Tibial nerve (tissue), 4 donors: ENCODE results near the gene OR52M1. TPM values are rescaled to one million over a fixed set of nuclear protein-coding genes. Genes with fewer than 3 reads are reported as not detected.

Source experiments
- DNase-seq, 2 donors: peaks; one replicate each; pipeline ENCODE4 v3.0.0-alpha.2; 2019; ENCODE audit warnings: low spot score in 2 of 2
- H3K27ac ChIP-seq, 4 donors: fragments of 200-600 bp; sonication (generic) in 3 of 4; one replicate each; pipeline ENCODE4 v1.5.1; 2017 to 2019; ENCODE audit warnings: mild to moderate bottlenecking in 1 of 4
- H3K27me3 ChIP-seq, 2 donors: fragments of 200-600 bp; sonication (generic) in 1 of 2; one replicate each; pipeline versions ENCODE4 v1.5.1 to v1.6.0; 2017 to 2019
- H3K36me3 ChIP-seq, 3 donors: fragments of 200-600 bp; sonication (generic); one replicate each; pipeline ENCODE4 v1.5.1; 2018 to 2019
- H3K4me1 ChIP-seq, 4 donors: fragments of 200-600 bp; sonication (generic) in 3 of 4; one replicate each; pipeline ENCODE4 v1.5.1; 2017 to 2019
- H3K4me3 ChIP-seq, 4 donors: fragments of 200-600 bp; sonication (generic) in 3 of 4; one replicate each; pipeline ENCODE4 v1.5.1; 2017 to 2019; ENCODE audit warnings: mild to moderate bottlenecking in 1 of 4, moderate library complexity in 1 of 4
- H3K9me3 ChIP-seq, 4 donors: fragments of 200-600 bp; sonication (generic) in 3 of 4; one replicate each; pipeline ENCODE4 v1.5.1; 2017 to 2019
- EP300 ChIP-seq, 2 donors: sonication (generic); formaldehyde crosslinking; IDR thresholded peaks; one replicate each; pipeline ENCODE4 v1.6.1; 2017; ENCODE audit warnings: antibody characterized with exemption in 2 of 2, mild to moderate bottlenecking in 1 of 2
- POLR2A ChIP-seq, 2 donors: fragments of 450-650 bp; IDR thresholded peaks; one replicate each; pipeline ENCODE4 v1.6.1; 2017; ENCODE audit warnings: antibody characterized with exemption in 2 of 2, mild to moderate bottlenecking in 2 of 2, moderate library complexity in 2 of 2
- WGBS, 2 donors: methylation state at CpG; one replicate each; pipeline ENCODE4 v1.1.5; 2018; 5-methylcytosine and 5-hydroxymethylcytosine counted together
- total RNA-seq, 4 donors: library from RNA; depleted of rRNA; stranded (reverse); fragments of >200 nt; gene quantifications; one replicate each; pipeline ENCODE4 v1.1.0, GENCODE V29; 2016
- TF ChIP-seq, protein P1 (sequence below), 5 experiments: fragments of 200-600 bp in 3 of 5; fragments of 450-650 bp in 2 of 5; sonication (generic) in 3 of 5; IDR thresholded peaks; one replicate each; pipeline ENCODE4 v1.5.1; 2016 to 2019; ENCODE audit warnings: antibody characterized with exemption in 5 of 5, mild to moderate bottlenecking in 3 of 5, moderate library complexity in 2 of 5

OR52M1 gene
- total RNA-seq, 4 donors from 2014 or later: not detected

DNA sequence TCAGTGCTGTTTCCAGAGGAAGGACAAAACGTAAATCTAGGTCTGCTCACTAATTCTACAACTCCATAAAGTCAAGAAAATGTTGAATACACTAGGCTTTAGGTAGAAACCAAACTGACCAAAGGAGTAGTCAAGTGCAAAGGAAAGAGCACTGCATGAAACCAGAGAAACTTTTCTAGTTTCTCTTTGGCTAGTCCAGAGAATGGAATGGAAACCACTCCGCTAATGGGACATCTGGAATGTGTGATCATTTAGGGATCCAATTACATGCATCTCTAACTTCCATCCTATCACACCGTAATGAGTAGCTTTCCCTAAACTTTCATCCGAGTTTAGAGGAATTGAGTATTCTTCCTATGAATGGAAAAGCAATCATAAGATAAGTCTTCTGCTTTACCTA is 2.4 kb downstream of the OR52M1 start:
- H3K36me3 ChIP-seq: no peaks in the 10 kb centered on the region
- 58 to 68% methylated on average over 4 of the region's 4 CpGs for WGBS, 2 donors
- no peak for DNase-seq
- H3K9me3 ChIP-seq: peaks cover 0 to 25% (median 0%) of the 10 kb centered on the region in 4 donors
- H3K4me1 ChIP-seq: no peaks in the 10 kb centered on the region
- no peak overlapping the region for H3K27ac ChIP-seq
- no peak overlapping the region for H3K4me3 ChIP-seq
- H3K27me3 ChIP-seq: no peaks in the 10 kb centered on the region
- TF ChIP-seq, protein P1, sequence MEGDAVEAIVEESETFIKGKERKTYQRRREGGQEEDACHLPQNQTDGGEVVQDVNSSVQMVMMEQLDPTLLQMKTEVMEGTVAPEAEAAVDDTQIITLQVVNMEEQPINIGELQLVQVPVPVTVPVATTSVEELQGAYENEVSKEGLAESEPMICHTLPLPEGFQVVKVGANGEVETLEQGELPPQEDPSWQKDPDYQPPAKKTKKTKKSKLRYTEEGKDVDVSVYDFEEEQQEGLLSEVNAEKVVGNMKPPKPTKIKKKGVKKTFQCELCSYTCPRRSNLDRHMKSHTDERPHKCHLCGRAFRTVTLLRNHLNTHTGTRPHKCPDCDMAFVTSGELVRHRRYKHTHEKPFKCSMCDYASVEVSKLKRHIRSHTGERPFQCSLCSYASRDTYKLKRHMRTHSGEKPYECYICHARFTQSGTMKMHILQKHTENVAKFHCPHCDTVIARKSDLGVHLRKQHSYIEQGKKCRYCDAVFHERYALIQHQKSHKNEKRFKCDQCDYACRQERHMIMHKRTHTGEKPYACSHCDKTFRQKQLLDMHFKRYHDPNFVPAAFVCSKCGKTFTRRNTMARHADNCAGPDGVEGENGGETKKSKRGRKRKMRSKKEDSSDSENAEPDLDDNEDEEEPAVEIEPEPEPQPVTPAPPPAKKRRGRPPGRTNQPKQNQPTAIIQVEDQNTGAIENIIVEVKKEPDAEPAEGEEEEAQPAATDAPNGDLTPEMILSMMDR (IDR thresholded peaks at IDR 0.05): no peak

DNA sequence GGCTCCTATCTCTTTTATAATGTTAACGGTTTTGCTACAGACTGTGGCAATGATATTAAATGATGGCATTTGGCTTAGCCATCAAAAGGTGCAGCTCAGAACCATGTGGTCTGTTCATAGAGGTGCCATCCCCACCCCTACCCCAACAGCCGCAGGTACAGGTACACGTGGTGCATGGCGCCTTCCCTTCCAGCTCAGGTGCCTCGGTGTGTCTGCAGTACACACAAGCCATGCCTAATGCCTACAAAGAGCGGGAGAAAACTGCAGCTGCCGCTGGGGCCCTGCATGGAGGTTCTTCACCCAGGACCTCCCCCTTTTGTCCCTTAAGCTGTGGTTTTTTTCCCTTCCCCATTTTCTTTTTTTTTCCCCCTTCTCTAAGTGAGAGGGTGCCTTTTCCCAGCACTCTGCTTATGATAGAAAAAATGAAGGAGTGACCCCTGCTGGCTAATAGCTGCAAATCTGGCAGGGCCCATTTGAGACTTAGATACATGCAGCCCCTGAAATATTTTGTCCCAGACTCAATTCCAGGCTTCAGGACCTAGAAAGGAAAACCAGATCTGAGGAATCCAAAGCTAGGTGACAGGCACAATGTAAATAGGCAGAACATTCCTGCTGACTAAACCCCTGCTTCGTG is 6.5 kb downstream of the OR52M1 start:
- 81 to 85% methylated on average over 8 of the region's 8 CpGs for WGBS, 2 donors

DNA sequence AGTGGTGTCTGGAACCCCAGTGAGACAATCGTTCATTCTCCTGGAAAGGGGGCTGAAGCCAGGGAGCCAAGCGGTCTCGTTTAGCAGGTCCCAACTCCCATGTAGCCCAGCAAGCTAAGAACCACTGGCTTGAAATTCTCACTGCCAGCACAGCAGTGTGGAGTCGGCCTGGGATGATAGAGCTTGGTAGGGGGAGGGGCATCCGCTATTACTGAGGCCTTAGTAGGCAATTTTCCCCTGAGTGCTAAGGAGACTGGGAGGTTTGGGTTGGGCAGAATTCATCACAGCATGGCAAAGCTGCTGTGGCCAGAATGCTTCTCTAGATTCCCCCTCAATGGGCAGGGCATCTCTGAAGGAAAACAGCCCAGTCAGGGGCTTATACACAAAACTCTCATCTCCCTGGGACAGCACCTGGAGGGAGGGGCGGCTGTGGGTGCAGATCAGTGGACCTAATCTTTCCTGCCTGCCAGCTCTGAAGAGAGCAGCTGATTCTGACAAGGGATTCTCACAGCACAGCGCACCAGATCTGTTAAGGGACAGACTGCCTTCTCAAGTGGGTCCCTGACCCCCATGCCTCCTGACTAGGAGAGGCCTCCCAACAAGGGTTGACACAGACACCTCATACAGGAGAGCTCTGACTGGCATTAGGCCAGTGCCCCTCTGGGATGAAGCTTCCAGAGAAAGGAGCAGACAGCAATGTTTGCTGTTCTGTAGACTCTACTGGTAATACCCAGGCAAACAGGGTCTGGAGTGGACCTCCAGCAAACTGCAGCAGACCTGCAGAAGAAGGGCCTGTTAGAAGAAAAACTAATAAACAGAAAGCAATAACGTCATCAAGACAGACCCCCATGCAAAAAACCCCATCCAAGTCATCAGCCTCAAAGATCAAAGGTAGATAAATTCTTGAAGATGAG is 14.8 kb downstream of the OR52M1 start:
- no peak overlapping the region for H3K4me3 ChIP-seq
- no peaks in the 10 kb centered on the region for H3K27me3 ChIP-seq
- no peak overlapping the region for H3K27ac ChIP-seq
- 60 to 81% methylated on average over 8 of the region's 8 CpGs for WGBS, 2 donors
- no peaks in the 10 kb centered on the region for H3K4me1 ChIP-seq
- no peaks in the 10 kb centered on the region for H3K36me3 ChIP-seq
- DNase-seq: no peak
- TF ChIP-seq POLR2A (IDR thresholded peaks at IDR 0.05) (no peak), EP300 (IDR thresholded peaks at IDR 0.05) (no peak)
- TF ChIP-seq, protein P1 (IDR thresholded peaks at IDR 0.05): no peak
- peaks cover 0 to 5% (median 0%) of the 10 kb centered on the region in 4 donors for H3K9me3 ChIP-seq

More for the DNA sequence above, 6.5 kb downstream of the OR52M1 start:
- H3K4me3 ChIP-seq: no peak overlapping the region
- H3K4me1 ChIP-seq: no peaks in the 10 kb centered on the region
- peaks cover 0 to 40% (median 0%) of the 10 kb centered on the region in 4 donors for H3K9me3 ChIP-seq
- no peak overlapping the region for H3K27ac ChIP-seq
- no peaks in the 10 kb centered on the region for H3K36me3 ChIP-seq
- no peaks in the 10 kb centered on the region for H3K27me3 ChIP-seq
- TF ChIP-seq EP300 (IDR thresholded peaks at IDR 0.05) (no peak), POLR2A (IDR thresholded peaks at IDR 0.05) (no peak)
- TF ChIP-seq, protein P1 (IDR thresholded peaks at IDR 0.05): no peak
- no peak for DNase-seq

DNA sequence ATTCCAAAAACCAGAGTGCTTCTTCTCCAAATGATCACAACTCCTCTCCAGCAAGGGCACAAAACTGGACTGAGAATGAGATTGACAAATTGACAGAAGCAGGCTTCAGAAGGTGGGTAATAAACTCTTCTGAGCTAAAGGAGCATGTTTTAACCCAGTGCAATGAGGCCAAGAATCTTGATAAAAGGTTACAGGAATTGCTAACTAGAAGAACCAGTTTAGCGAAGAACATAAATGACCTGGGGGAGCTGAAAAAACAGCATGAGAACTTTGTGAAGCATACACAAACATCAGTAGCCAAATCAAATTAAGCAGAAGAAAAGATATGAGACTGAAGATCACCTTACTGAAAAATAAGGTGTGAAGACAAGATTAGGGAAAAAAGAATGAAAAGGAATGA is 15.5 kb downstream of the OR52M1 start:
- no peak for DNase-seq
- Histone ChIP-seq H3K36me3 (no peaks in the 10 kb centered on the region), H3K27ac (no peak overlapping the region), H3K9me3 (peaks cover 0 to 5% (median 0%) of the 10 kb centered on the region in 4 donors), H3K4me1 (no peaks in the 10 kb centered on the region), H3K27me3 (no peaks in the 10 kb centered on the region), H3K4me3 (no peak overlapping the region)
- TF ChIP-seq POLR2A (IDR thresholded peaks at IDR 0.05) (no peak), EP300 (IDR thresholded peaks at IDR 0.05) (no peak)
- TF ChIP-seq, protein P1 (IDR thresholded peaks at IDR 0.05): no peak
- WGBS, 2 donors: 92 to 97% methylated on average over 1 of the region's 1 CpG

DNA sequence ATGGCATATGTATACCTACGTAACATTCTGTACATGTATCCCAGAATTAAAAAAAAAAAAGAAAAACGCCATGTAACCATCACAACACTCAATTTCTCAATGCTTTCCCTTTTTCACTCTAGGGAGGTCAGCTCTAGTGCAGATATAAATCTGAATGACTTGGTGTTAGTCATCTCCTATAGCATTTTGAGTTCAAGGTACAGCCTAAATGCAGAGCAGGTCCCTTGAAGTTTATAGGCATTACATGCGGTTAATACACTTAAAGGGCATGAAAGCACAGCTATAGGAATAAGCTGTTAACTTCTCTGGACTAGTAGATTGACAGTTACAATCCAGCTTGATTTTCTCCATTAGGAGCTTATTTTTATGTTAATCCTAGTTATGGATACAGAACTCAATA is 20.4 kb downstream of the OR52M1 start:
- Histone ChIP-seq H3K36me3 (no peaks in the 10 kb centered on the region), H3K9me3 (peaks cover 0 to 5% (median 0%) of the 10 kb centered on the region in 4 donors), H3K27me3 (no peaks in the 10 kb centered on the region), H3K27ac (no peak overlapping the region), H3K4me3 (no peak overlapping the region), H3K4me1 (no peaks in the 10 kb centered on the region)
- DNase-seq: no peak
- WGBS, 2 donors: 84 to 85% methylated on average over 3 of the region's 3 CpGs
- TF ChIP-seq EP300 (IDR thresholded peaks at IDR 0.05) (no peak), POLR2A (IDR thresholded peaks at IDR 0.05) (no peak)
- TF ChIP-seq, protein P1 (IDR thresholded peaks at IDR 0.05): no peak
